Kidney (tissue), 14 donors: Measurements from ENCODE around the gene CBY3. TPM values are rescaled to one million over a fixed set of nuclear protein-coding genes. Genes with fewer than 3 reads are reported as not detected.
A peak's percentile ranks its signal among the peaks of the same experiment; 100 is the strongest.
"Not testable (repeated sequence)": the region's sequence is repeated elsewhere in the genome, so short reads cannot be mapped to it uniquely, and the experiment has no call there.

Source experiments
- DNase-seq, 5 donors: peaks; one replicate each; pipeline ENCODE4 v3.0.0-alpha.2; 2013 to 2020
- FAIRE-seq: peaks from 2 replicates; lab custom pipeline; 2012; peaks lifted over from hg19 to GRCh38; lab: Jason Lieb, UNC
- H3K27ac ChIP-seq, 2 donors: one replicate each; pipeline ENCODE4 v1.7.0; 2013; ENCODE audit warnings: low read depth in 2 of 2, low read length in 2 of 2, inconsistent platforms in 1 of 2
- H3K27me3 ChIP-seq: one replicate; pipeline ENCODE4 v1.7.1; 2013; ENCODE audit warnings: low read length, inconsistent platforms; ENCODE audit not compliant: control insufficient read depth, insufficient read depth
- H3K36me3 ChIP-seq, 3 donors: one replicate each; pipeline versions ENCODE4 v1.7.0 to v1.7.1; 2013; ENCODE audit warnings: low read length in 3 of 3, control low read depth in 1 of 3, inconsistent platforms in 1 of 3; ENCODE audit not compliant: insufficient read depth in 3 of 3, control insufficient read depth in 2 of 3
- H3K4me1 ChIP-seq, 3 donors: one replicate each; pipeline versions ENCODE4 v1.7.0 to v1.7.1; 2013; ENCODE audit warnings: low read length in 3 of 3, inconsistent platforms in 1 of 3, low read depth in 1 of 3; ENCODE audit not compliant: control insufficient read depth in 2 of 3, insufficient read depth in 2 of 3
- H3K4me3 ChIP-seq, 3 donors: one replicate each; pipeline versions ENCODE4 v1.7.0 to v1.8.1; 2013; ENCODE audit warnings: low read length in 3 of 3, control low read depth in 1 of 3, inconsistent platforms in 1 of 3
- H3K9ac ChIP-seq, 3 donors: one replicate each; pipeline versions ENCODE4 v1.7.0 to v1.7.1; 2013; ENCODE audit warnings: low read length in 3 of 3, control low read depth in 1 of 3, inconsistent platforms in 1 of 3
- H3K9me3 ChIP-seq, 3 donors: one replicate each; pipeline versions ENCODE4 v1.7.0 to v1.7.1; 2013; ENCODE audit warnings: low read length in 3 of 3, control low read depth in 1 of 3, inconsistent platforms in 1 of 3; ENCODE audit not compliant: control insufficient read depth in 2 of 3, insufficient read depth in 1 of 3
- CTCF ChIP-seq: IDR thresholded peaks from 3 replicates; pipeline ENCODE4 v1.5.1; 2012; ENCODE audit warnings: mild to moderate bottlenecking, moderate library complexity, borderline replicate concordance; ENCODE audit not compliant: insufficient read depth; ENCODE audit errors: extremely low read depth
- intact Hi-C: fragments of 100-400 bp; cut with DNase I; formaldehyde crosslinking; loops from one replicate; pipeline ENCODE4 v1.11.1; 2022
- polyA plus RNA-seq: library from polyadenylated mRNA; stranded (reverse); fragments of 350-450 nt; fragmentation: Illumina TruSeq; extraction: RNeasy Lipid Tissue Mini Kit (QIAGEN cat#74804); gene quantifications from one replicate; pipeline ENCODE4 v1.2.3, GENCODE V29; 2014; ENCODE audit warnings: low read depth, low replicate concordance; ENCODE audit not compliant: insufficient read depth
- total RNA-seq: library from RNA; stranded (reverse); fragmentation: NEBNext Ultra II Directional; extraction: Animal tissue kit (Norgen Biotek cat#: 25700); gene quantifications from one replicate; pipeline ENCODE4 v1.2.1, GENCODE V29; 2021
- donor health status: control.
- donor health status: control.
- donor health status: control.
- donor health status: control.
- donor health status: control.
- donor health status: DM: yes; HTN: yes; CAD: no.
- donor health status: Normal renal cell carcinoma (clear cell type).

CBY3 gene
- total and polyA plus RNA-seq, 2 donors from 2014 or later: not detected

GRCh38 chr5:179648410-179648809 is 32.4 kb downstream of the CBY3 start:
- TF ChIP-seq CTCF: no peak
- Histone ChIP-seq H3K9ac (no peak overlapping the region), H3K9me3 (no peaks in the 10 kb centered on the region), H3K36me3 (no peaks in the 10 kb centered on the region), H3K27me3 (no peaks in the 10 kb centered on the region), H3K27ac (no peak overlapping the region), H3K4me1 (no peaks in the 10 kb centered on the region), H3K4me3 (no peak overlapping the region)
- intact Hi-C loops: no loop called here
- no peak for DNase-seq
- FAIRE-seq: no peak

- H3K27ac ChIP-seq, H3K27me3 ChIP-seq, H3K4me1 ChIP-seq, H3K9ac ChIP-seq, H3K4me3 ChIP-seq, H3K9me3 ChIP-seq, FAIRE-seq, intact Hi-C loops, H3K36me3 ChIP-seq: not testable (repeated sequence)
- DNase-seq: peak in 1 of 5 donors; percentile 35
Observed at GRCh38 chr5:179644766-179645165, 36.1 kb downstream of the CBY3 start.

GRCh38 chr5:179643141-179643920 is 37.5 kb downstream of the CBY3 start:
- H3K27ac ChIP-seq, H3K4me3 ChIP-seq, H3K9ac ChIP-seq, H3K4me1 ChIP-seq, H3K36me3 ChIP-seq, intact Hi-C loops, FAIRE-seq, H3K27me3 ChIP-seq, H3K9me3 ChIP-seq: not testable (repeated sequence)
- peak in 1 of 5 donors; percentile 54 for DNase-seq

GRCh38 chr5:179642626-179643025 is 38.2 kb downstream of the CBY3 start:
- intact Hi-C loops, H3K27me3 ChIP-seq, FAIRE-seq, H3K4me1 ChIP-seq, H3K9ac ChIP-seq, H3K36me3 ChIP-seq, H3K4me3 ChIP-seq, H3K9me3 ChIP-seq, H3K27ac ChIP-seq: not testable (repeated sequence)
- peak in 1 of 5 donors; percentile 38 for DNase-seq

GRCh38 chr5:179641745-179642144 is 39.1 kb downstream of the CBY3 start:
- H3K9me3 ChIP-seq, H3K27ac ChIP-seq, DNase-seq, FAIRE-seq, H3K4me1 ChIP-seq, H3K9ac ChIP-seq, H3K4me3 ChIP-seq, H3K27me3 ChIP-seq, intact Hi-C loops, H3K36me3 ChIP-seq: not testable (repeated sequence)

- intact Hi-C loops, DNase-seq, H3K36me3 ChIP-seq, H3K4me3 ChIP-seq, H3K9me3 ChIP-seq, H3K9ac ChIP-seq, H3K4me1 ChIP-seq, H3K27me3 ChIP-seq, FAIRE-seq, H3K27ac ChIP-seq: not testable (repeated sequence)
Observed at GRCh38 chr5:179639296-179639695, 41.5 kb downstream of the CBY3 start.

- FAIRE-seq, intact Hi-C loops, H3K4me1 ChIP-seq, H3K9ac ChIP-seq, H3K27me3 ChIP-seq, H3K9me3 ChIP-seq, DNase-seq, H3K36me3 ChIP-seq, H3K4me3 ChIP-seq, H3K27ac ChIP-seq: not testable (repeated sequence)
Observed at GRCh38 chr5:179634370-179635172, 46.3 kb downstream of the CBY3 start.
